Neuronal stem cell (in vitro differentiated cells): ENCODE results near the gene SFRP5.

ENCODE experiments used
- DNase-seq: peaks from one replicate; pipeline ENCODE4 v3.0.0-alpha.2; 2013; ENCODE audit warnings: low spot score
- H2AFZ ChIP-seq: one replicate; pipeline ENCODE4 v1.6.1; 2013; ENCODE audit warnings: mild to moderate bottlenecking, low read length, inconsistent platforms
- H2AK5ac ChIP-seq: 2 replicates; pipeline ENCODE4 v1.6.1; 2013; ENCODE audit warnings: low read depth, mild to moderate bottlenecking, inconsistent platforms, low read length, moderate library complexity, mixed read lengths
- H2BK120ac ChIP-seq: 2 replicates; pipeline ENCODE4 v1.6.1; 2013; ENCODE audit warnings: low read depth, mild to moderate bottlenecking, inconsistent platforms, low read length, moderate library complexity, mixed read lengths
- H2BK12ac ChIP-seq: one replicate; pipeline ENCODE4 v1.6.1; 2013; ENCODE audit warnings: low read length, inconsistent platforms
- H2BK15ac ChIP-seq: 2 replicates; pipeline ENCODE4 v1.6.1; 2013; ENCODE audit warnings: mild to moderate bottlenecking, low read length, inconsistent platforms, mixed read lengths
- H2BK5ac ChIP-seq: one replicate; pipeline ENCODE4 v1.6.1; 2013; ENCODE audit warnings: inconsistent platforms, mild to moderate bottlenecking, low read length, moderate library complexity
- H3K14ac ChIP-seq: one replicate; pipeline ENCODE4 v1.6.1; 2013; ENCODE audit warnings: low read length, inconsistent platforms
- H3K18ac ChIP-seq: 2 replicates; pipeline ENCODE4 v1.6.1; 2013; ENCODE audit warnings: low read length, inconsistent platforms
- H3K23ac ChIP-seq: 2 replicates; pipeline ENCODE4 v1.6.1; 2013; ENCODE audit warnings: low read depth, mild to moderate bottlenecking, mixed read lengths, low read length, inconsistent platforms; ENCODE audit not compliant: poor library complexity
- H3K27ac ChIP-seq: replicated peaks from 3 replicates; pipeline ENCODE4 v1.5.1; 2013; ENCODE audit warnings: low read length, inconsistent platforms
- H3K27me3 ChIP-seq, 3 experiments: 2 replicates each; pipeline ENCODE4 v1.6.1; 2013; ENCODE audit warnings: low read length in 3 of 3, mild to moderate bottlenecking in 2 of 3, inconsistent platforms in 1 of 3, low read depth in 1 of 3, mixed read lengths in 1 of 3, moderate library complexity in 1 of 3; ENCODE audit not compliant: control insufficient read depth in 3 of 3, insufficient read depth in 3 of 3
- H3K36me3 ChIP-seq, 2 donors: replicated peaks in 1 of 2; 2 replicates each; pipeline ENCODE4 v1.6.1; 2013; ENCODE audit warnings: low read length in 2 of 2; ENCODE audit not compliant: control insufficient read depth in 2 of 2, insufficient read depth in 2 of 2
- H3K4ac ChIP-seq: 2 replicates; pipeline ENCODE4 v1.6.1; 2013; ENCODE audit warnings: inconsistent platforms, mild to moderate bottlenecking, low read length, moderate library complexity
- H3K4me1 ChIP-seq, 2 donors: 1 replicate in 1 of 2; 2 replicates in 1 of 2; pipeline ENCODE4 v1.6.1; 2013; ENCODE audit warnings: low read length in 2 of 2, low read depth in 1 of 2; ENCODE audit not compliant: control insufficient read depth in 2 of 2, insufficient read depth in 1 of 2
- H3K4me2 ChIP-seq: one replicate; pipeline ENCODE4 v1.6.1; 2013; ENCODE audit warnings: mild to moderate bottlenecking, low read length, inconsistent platforms; ENCODE audit not compliant: insufficient read depth, poor library complexity, severe bottlenecking
- H3K4me3 ChIP-seq, 2 donors: 2 replicates each; pipeline ENCODE4 v1.5.1; 2013; ENCODE audit warnings: low read length in 2 of 2, mild to moderate bottlenecking in 2 of 2, inconsistent platforms in 1 of 2, moderate library complexity in 1 of 2
- H3K79me1 ChIP-seq: one replicate; pipeline ENCODE4 v1.6.1; 2013; ENCODE audit warnings: low read depth, mild to moderate bottlenecking, inconsistent platforms, low read length, moderate library complexity
- H3K9ac ChIP-seq: one replicate; pipeline ENCODE4 v1.6.1; 2013; ENCODE audit warnings: mild to moderate bottlenecking, low read depth, low read length, inconsistent platforms; ENCODE audit not compliant: poor library complexity
- H3K9me3 ChIP-seq, 2 donors: replicated peaks in 1 of 2; 2 replicates each; pipeline versions ENCODE3 to v1.6.1; 2013; ENCODE audit warnings: low read length in 2 of 2, mild to moderate bottlenecking in 2 of 2, inconsistent platforms in 1 of 2, low read depth in 1 of 2, mixed read lengths in 1 of 2, moderate library complexity in 1 of 2; ENCODE audit not compliant: control insufficient read depth in 2 of 2, insufficient read depth in 1 of 2
- H4K8ac ChIP-seq: one replicate; pipeline ENCODE4 v1.6.1; 2013; ENCODE audit warnings: low read depth, mild to moderate bottlenecking, inconsistent platforms, low read length, moderate library complexity
- H4K91ac ChIP-seq: one replicate; pipeline ENCODE4 v1.6.1; 2013; ENCODE audit warnings: low read length, low read depth, mild to moderate bottlenecking, inconsistent platforms; ENCODE audit not compliant: poor library complexity
- WGBS, 2 donors: extraction: QIAGEN DNeasy Blood & Tissue Kit; methylation state at CpG; one replicate each; pipeline ENCODE4 v1.1.7; 2013; ENCODE audit warnings: missing lambda C conversion rate in 2 of 2, mixed read lengths in 1 of 2; ENCODE audit not compliant: insufficient read length in 2 of 2, insufficient replicate concordance in 1 of 2; ENCODE audit errors: extremely low coverage in 2 of 2; 5-methylcytosine and 5-hydroxymethylcytosine counted together

The SFRP5 gene

DNA sequence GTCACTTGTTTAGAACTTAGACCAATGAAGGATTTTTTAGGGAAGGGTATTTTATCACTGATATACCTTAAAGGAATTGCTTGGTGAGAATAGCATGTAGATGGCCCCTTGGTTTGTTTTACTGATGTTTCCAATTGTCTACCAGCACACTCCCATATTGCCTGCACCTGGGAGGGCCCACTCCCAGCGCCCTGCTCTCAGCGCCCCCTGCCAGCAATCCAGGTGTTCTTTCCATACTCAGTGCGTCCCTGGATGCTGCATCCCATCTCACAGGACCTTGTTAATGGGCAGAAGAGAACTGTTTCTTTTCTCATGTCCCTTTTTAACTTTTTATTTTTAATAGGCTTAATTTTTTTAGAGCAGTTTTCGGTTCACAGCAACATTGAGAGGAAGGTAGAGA is 24.1 kb upstream of the SFRP5 start:
- no peak overlapping the region for H3K9ac ChIP-seq
- no peak for DNase-seq
- no peak overlapping the region for H2BK120ac ChIP-seq
- H3K27ac ChIP-seq, result no peak overlapping the region
- H4K8ac ChIP-seq, result no peak overlapping the region
- no peak overlapping the region for H3K4me2 ChIP-seq
- H3K27me3 ChIP-seq, result peaks cover 0 to 4% (median 2%) of the 10 kb centered on the region in 3 experiments
- H2BK5ac ChIP-seq, result no peak overlapping the region
- no peaks in the 10 kb centered on the region for H3K4me1 ChIP-seq
- WGBS, 2 donors, result no CpG with 5 or more reads among the region's 4 CpGs
- no peak overlapping the region for H2AFZ ChIP-seq
- H3K79me1 ChIP-seq, result no peaks in the 10 kb centered on the region
- H3K36me3 ChIP-seq, result no peaks in the 10 kb centered on the region
- no peak overlapping the region for H3K23ac ChIP-seq
- no peak overlapping the region for H2AK5ac ChIP-seq
- no peak overlapping the region for H2BK12ac ChIP-seq
- H3K4ac ChIP-seq, result no peak overlapping the region
- H3K18ac ChIP-seq, result no peak overlapping the region
- no peak overlapping the region for H3K14ac ChIP-seq
- H3K4me3 ChIP-seq, result no peak overlapping the region
- H3K9me3 ChIP-seq, result peaks cover 2 to 7% of the 10 kb centered on the region in 2 donors
- no peak overlapping the region for H4K91ac ChIP-seq
- H2BK15ac ChIP-seq, result no peak overlapping the region

DNA sequence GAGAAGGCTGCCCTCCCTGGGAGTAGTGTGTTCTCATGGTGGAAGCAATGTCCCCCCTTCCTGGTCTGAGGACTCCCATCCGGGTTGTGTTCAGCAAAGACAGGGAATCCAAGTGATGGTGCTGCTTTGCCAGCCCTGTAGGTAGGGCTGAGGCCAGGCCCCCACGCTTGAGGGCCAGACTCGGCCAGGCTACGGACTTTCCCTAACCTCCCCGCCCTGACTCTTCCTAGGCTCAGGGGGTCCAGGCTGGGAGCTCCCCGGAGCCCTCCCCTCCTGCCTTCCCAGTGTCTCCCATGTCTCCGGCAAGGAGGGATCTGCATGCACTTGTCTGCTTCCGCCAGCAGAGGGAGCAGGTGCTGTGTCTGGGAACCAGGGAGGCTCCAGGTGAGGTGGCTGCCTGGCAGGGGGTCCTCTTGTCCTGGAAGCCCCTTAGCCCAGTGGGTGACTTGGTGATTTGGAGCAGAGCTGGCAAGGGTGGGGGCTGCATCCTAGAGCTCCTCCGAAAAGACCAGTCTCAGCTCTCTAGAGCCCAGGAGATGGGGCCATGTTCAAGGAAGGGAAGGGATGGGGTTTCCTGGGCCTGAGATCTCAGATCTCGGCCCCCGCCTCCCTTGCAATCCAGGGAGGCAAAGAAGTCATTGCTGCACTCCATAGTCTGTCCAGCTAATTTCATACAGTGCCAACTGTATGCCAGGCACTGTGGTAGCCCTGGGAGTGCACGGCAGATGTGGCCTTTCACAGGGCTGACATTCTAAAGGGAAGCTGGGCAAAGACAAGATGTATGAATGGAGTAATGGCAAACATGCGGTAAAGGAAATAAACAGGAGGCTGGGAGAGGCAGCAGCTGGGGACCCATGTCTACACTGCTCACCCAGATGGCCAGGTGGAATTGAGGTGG is 20.3 kb upstream of the SFRP5 start:
- Histone ChIP-seq H2BK5ac (peak overlapping the region; percentile 8), H3K23ac (peak overlapping the region; percentile 37), H3K9ac (no peak overlapping the region), H3K27ac (no peak overlapping the region), H2BK120ac (no peak overlapping the region), H3K4me2 (no peak overlapping the region), H2AK5ac (peak overlapping the region; percentile 95), H3K79me1 (no peaks in the 10 kb centered on the region), H2BK15ac (peak overlapping the region; percentile 14), H3K9me3 (no peaks in the 10 kb centered on the region), H3K4ac (no peak overlapping the region), H4K8ac (no peak overlapping the region), H3K36me3 (no peaks in the 10 kb centered on the region), H3K4me3 (no peak overlapping the region), H3K14ac (no peak overlapping the region), H3K4me1 (no peaks in the 10 kb centered on the region), H4K91ac (no peak overlapping the region), H2AFZ (no peak overlapping the region), H2BK12ac (no peak overlapping the region), H3K18ac (peak overlapping the region; percentile 58), H3K27me3 (peaks cover 0 to 12% (median 4%) of the 10 kb centered on the region in 3 experiments)
- peak; percentile 58 for DNase-seq
- WGBS, 2 donors, result no CpG with 5 or more reads among the region's 13 CpGs

DNA sequence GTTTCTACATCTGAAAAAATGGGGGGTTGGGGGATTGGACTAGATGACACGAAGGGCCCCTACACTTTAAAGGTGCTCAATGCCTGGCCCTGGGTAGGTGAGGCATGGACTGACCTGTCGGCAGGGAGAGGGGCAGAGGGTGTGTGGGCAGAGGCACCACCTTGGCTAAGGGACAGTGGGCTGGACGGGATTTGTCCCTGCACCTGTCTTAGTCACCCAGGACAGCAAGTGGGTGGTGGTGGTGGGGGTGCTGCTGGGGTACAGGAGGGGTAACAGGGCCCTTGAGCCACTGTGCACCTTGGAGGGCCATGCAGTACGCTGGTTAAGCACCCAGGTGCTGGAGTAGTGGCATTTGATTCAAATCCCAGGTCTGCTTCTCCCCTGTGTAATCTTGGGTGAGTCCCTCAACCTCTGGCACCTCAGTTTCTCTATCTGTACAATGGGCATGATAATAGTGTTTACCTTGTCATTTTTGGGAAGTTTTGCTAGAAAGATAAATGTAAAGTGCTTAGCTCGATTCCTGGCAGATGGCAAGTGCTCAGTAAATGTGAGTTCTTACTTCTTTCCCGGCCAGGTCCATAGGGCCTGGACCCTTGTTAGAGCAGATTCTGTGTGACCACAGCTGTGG is 18.1 kb upstream of the SFRP5 start:
- Histone ChIP-seq H3K9me3 (no peaks in the 10 kb centered on the region), H3K27ac (no peak overlapping the region), H2AK5ac (no peak overlapping the region), H3K9ac (no peak overlapping the region), H3K4me3 (no peak overlapping the region), H2BK15ac (no peak overlapping the region), H2BK120ac (no peak overlapping the region), H4K8ac (no peak overlapping the region), H2BK12ac (no peak overlapping the region), H3K4me2 (no peak overlapping the region), H3K27me3 (peaks cover 0 to 19% (median 4%) of the 10 kb centered on the region in 3 experiments), H2BK5ac (peak overlapping the region; percentile 30), H3K36me3 (no peaks in the 10 kb centered on the region), H2AFZ (no peak overlapping the region), H3K79me1 (no peaks in the 10 kb centered on the region), H3K23ac (no peak overlapping the region), H3K4me1 (peaks cover 0 to 4% of the 10 kb centered on the region in 2 donors), H4K91ac (no peak overlapping the region), H3K4ac (no peak overlapping the region), H3K14ac (peak overlapping the region; percentile 32), H3K18ac (no peak overlapping the region)
- no CpG with 5 or more reads among the region's 6 CpGs for WGBS, 2 donors
- DNase-seq, result no peak
